GM19238 (cell line): ENCODE results near the gene CCR4.
"Not testable (repeated sequence)": the region's sequence is repeated elsewhere in the genome, so short reads cannot be mapped to it uniquely, and the experiment has no call there.

Experiments
- DNase-seq: peaks from one replicate; pipeline ENCODE4 v3.0.0; 2011; ENCODE audit warnings: low spot score; ENCODE audit not compliant: insufficient read length

CCR4 gene

DNA sequence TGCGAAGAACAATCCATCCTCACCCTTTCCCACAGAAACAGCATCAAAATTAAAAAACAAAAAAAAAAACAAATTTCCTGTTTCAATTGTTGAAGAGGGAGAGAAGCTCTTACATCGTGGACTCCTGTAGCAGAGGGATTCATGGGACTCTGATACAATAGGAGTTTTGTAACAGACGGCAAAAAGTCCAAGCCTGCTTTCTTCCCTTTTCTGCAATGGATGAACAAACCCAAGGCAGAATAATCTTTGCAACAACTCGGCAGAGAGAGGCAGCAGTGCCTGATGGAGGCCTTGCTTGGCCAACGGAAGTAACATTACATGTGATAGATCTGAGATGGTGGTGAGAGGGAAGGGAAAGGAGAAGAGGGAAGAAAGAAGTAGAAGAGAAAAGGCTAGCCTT lies 26.9 kb downstream of the CCR4 start:
- no peak for DNase-seq

DNA sequence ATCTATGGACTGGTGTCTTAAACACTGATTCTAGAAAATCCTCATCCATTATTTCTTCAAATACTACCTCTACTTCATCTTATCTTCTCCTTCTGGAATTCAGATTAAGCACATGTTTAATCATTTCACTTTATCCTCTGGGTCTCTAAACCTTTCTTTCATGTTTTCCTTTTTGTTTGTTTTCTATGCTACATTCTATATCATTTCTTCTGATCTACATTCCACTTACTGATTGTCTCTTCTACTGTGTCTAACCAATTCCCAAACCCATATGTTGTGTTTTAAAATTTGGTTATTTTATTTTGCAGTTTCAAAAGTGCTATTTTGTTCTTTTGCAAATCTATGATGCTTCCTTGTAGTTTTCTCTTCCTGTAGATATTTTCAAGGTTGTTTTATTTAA lies 31.7 kb downstream of the CCR4 start:
- no peak for DNase-seq

GRCh38 chr3:32984918-32985317 lies 33.5 kb downstream of the CCR4 start:
- not testable (repeated sequence) for DNase-seq

DNA sequence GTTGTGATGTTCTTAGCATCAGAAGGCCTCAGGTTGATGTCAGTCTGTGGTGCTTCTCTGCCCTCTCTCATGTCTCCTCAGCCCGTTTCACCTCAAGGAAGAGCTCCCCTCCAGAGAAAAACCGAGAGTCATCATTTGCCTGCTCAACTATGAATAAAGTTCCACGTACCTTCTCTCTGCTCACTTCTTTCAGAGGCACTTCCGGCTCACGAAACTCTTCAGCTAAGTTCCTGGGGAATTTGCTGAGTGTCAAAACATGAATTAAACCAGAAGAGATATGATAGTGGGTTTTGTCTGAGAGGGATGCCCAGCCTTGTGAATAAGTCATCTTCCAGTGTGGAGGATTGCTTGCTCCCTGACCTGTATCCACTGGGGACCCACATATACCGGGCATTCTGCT lies 37.7 kb downstream of the CCR4 start:
- DNase-seq, result no peak

GRCh38 chr3:32990116-32990515 lies 38.7 kb downstream of the CCR4 start:
- no peak for DNase-seq

- DNase-seq, result no peak
Observed at GRCh38 chr3:32991781-32992180, 40.3 kb downstream of the CCR4 start.

DNA sequence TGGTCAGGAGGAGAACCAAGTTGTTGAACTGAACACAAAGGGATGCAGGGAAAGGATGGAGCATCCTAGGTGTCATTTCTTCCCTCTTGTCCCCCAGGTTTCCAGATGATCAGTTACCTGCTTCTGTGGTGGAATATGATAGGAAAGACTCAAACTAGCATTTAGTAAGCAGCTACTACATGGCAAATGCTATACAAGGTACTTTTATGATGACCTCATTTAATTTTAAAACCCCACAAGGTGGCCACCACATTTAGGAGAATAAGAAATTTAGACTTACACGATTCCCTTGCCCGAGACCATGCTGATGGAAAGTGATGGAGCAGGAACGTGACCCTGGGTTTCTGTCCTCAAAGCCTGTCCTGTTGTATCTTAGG lies 40.9 kb downstream of the CCR4 start:
- no peak for DNase-seq

- DNase-seq, result no peak
Observed at GRCh38 chr3:32994045-32994444, 42.6 kb downstream of the CCR4 start.

GRCh38 chr3:32995098-32995497 lies 43.7 kb downstream of the CCR4 start:
- no peak for DNase-seq

DNA sequence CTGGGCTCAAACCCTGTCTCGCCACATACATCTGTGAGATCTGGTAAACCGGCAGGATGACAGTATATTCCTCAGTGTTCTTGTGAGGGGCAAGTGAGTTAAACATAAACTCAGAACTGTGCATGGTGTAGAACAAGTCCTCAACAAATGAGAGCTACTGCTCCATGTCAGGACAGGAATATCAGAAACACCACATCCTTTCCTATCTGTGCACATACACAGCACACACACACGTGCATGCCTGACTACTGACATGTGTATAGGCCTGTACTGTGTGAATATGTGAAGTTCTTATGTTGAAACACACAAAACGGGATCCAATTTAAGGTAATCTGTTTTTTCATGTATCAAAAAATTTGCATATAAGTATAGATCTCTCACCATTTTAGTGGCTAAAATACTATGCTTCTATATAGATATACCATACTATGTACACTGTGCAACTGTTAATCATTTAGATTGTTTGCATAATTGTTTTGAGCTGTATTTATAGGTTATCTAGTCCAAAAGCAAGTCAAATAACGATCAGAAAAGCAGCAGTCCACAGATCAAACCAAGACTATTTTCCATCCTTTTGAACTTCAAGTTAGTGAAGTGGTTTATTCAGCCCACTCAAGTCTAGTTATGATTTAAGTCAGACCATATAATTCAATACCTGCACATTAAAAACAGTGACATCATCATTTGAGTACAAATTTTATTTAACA lies 44.8 kb downstream of the CCR4 start:
- no peak for DNase-seq

DNA sequence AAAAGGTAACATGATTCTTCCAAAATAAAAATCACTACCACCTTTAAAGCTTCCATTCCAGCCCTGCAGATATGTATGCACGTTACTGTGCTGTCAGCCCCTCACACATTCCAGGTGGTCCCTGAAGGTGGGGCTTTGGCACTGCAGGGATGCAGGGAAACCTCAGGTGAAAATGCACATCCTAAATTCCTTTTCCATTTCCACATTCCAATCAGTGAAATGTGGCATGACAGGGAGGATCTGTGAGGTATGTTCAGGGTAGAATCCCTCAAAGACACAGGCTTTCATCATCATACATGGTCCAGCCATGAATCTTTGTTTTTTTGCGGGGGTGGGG lies 45.3 kb downstream of the CCR4 start:
- DNase-seq, result no peak

GRCh38 chr3:32998631-32999451 lies 47.4 kb downstream of the CCR4 start:
- DNase-seq, result no peak

- DNase-seq, result no peak
Observed at GRCh38 chr3:33000691-33001385, 49.4 kb downstream of the CCR4 start.

DNA sequence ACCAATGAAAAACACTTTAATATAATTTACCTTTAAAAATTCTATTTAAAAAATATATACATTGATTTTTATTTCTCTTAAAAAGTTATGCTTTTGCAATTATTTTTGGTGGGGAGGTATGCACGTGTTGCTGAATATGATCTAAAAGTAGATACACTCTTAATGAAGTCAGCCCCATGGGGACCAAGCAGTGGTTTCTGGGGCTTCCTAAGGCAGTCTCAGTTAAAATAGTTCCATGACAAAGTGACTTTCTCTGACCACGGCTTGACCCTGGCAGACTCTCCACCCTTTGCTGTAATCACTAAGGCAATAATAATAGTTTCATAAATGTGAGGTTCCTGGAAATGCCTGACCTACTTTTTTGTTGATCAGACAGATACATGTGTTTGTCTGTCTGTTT lies 50.4 kb downstream of the CCR4 start:
- DNase-seq, result no peak

DNA sequence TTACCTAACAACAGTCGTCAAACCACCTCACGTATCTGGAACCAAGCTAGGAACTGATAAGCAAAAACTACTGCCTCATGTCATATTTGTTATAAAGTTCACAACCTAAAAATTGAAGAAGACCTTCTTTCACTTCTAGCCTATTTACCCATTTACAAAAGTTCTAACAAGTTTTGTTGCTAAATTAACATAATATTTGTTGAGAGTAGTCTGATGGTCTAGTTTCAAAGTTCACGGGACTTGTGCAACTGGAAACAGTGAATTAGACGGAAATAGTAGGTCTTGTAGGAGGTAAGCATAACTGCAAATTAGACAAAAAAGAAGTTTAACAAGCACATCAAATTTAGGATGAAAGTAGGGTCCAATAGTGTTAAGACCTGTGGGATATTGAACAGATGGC lies 51.9 kb downstream of the CCR4 start:
- DNase-seq, result no peak

- no peak for DNase-seq
Observed at GRCh38 chr3:33004205-33004604, 52.8 kb downstream of the CCR4 start.

DNA sequence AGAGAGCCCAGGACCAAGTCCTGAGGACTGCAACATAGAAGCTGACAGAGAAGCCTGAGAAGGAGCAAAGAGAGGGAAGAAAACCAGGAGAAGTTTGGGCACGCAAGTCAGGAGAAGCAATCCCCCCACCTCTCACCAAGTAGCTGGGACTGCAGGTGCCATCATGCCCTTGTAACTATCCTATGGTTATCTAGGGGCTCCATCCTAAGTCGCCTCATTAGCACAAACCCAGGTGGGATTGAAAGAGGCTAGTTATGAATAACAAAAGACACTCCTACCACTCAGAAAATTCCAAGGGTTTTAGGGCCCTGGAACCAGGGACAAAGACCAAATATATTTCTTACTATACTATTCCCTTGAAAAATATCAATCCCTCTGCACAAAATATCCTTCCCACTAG lies 53.5 kb downstream of the CCR4 start:
- no peak for DNase-seq
